ENCODE results near the gene COPZ2.
"Not testable (repeated sequence)": the region's sequence is repeated elsewhere in the genome, so short reads cannot be mapped to it uniquely, and the experiment has no call there.

Gene COPZ2

DNA sequence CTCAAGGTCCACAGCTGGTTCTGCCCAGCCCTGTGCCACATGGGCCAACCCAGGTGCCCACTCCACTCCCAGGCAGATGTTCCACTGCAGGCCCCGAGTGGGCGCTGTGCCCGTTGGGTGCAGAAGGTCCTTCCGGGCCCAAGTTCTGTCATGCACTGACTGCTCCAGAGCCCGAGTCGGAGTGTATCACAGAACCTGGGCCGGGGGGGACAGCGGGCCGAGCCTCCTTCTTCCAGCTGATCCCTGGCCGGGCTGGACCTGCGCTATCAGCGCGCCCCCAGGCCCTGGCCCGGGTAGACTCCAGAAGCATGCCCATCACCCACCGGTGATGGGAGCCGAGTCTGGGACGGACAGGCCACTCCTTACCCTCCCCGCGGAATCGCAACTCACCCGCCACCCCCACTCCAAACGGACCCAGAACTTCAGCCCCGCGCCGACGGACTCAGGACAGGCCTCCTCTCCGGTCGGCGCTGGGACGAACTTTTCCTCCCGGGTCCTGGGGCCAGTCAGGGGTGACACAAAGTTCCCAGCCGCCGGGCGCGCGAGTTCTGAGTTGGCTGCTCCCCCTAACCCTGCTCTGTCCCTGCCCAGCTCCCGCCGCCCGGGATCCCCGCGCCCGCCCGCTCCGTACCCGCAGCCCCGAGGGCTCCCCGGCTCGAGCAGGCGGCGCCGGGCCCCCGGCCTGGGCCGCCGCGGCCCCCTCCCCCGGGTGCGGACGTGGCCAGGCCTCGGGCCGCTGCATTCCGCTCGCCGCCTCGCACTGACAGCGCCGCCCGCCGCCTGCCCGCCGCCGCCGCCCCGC, at the start of gene COPZ2:
Gene COPZ2 (minus strand): TSS at position 762 of the 802 bp plus-strand sequence. CDS start 20 bp downstream, at position 742.
- DNase-seq (ENCODE audit: low read depth), result no peak

- DNase-seq (ENCODE audit: low read depth), result no peak
Observed at GRCh38 chr17:48084932-48085331, 47.3 kb upstream of the COPZ2 start.

DNA sequence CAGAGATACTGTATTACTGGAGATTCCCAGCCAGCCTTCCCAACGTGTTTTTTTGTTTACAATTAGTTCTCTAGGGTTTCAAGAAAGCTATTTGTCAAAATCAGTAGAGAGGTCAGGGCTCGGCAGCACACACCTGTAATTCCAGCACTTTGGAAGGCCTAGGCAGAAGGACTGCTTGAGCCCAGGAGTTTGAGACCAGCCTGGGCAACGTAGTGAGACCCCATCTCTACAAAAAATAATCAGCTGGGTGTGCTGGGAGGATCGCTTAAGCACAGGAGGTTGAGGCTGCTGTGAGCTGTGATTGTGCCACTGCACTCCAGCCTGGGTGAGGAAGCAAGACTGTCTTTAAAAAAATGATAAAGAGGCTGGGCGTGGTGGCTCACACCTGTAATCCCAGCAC, 44.3 kb upstream of the COPZ2 start:
- no peak for DNase-seq (ENCODE audit: low read depth)

GRCh38 chr17:48077152-48077551, 39.6 kb upstream of the COPZ2 start:
- DNase-seq (ENCODE audit: low read depth), result not testable (repeated sequence)

- peak; percentile 72 for DNase-seq (ENCODE audit: low read depth)
Observed at GRCh38 chr17:48074322-48075081, 36.9 kb upstream of the COPZ2 start.

DNA sequence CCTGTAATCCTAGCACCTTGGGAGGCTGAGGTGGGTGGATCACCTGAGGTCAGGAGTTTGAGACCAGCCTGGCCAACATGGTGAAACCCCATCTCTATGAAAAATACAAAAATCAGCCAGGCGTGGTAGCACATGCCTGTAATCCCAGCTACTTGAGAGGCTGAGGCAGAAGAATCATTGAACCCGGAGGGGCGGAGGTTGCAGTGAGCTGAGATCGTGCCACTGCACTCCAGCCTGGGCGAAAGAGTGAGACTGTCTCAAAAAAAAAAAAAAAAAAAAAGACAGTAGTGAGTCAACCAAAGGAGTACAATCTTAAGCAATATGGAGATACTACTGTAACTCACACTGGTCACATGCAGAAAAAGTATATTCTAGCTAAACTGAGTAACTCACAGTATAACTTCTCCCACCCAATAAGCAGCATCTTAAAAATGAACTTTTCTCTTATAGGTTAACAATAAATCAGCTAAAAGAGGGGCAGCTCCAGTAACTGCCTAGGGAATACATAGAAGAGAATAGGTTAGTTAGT, 36.0 kb upstream of the COPZ2 start:
- not testable (repeated sequence) for DNase-seq (ENCODE audit: low read depth)

GRCh38 chr17:48072811-48073210, 35.2 kb upstream of the COPZ2 start:
- not testable (repeated sequence) for DNase-seq (ENCODE audit: low read depth)

- DNase-seq (ENCODE audit: low read depth), result no peak
Observed at GRCh38 chr17:48071654-48072053, 34.1 kb upstream of the COPZ2 start.

DNA sequence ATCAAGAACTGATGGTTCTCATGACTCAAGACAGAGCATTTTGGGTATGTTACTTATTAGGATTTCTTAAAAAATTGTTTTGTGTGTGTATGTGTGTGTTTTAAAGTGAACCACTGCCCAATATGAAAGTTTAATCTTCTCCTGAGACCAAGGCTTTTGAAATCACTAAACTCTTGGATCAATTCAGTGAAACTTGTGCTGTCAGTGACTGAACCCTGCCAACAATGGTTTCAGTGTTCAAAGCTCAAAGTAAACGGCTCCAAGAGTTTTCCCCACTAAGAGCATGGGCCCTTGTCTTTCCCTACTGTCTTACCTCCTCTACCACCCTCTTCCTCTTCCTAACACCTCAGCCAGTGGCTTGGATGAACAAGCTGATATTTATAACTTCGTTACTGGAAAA, 32.6 kb upstream of the COPZ2 start:
- no peak for DNase-seq (ENCODE audit: low read depth)

DNA sequence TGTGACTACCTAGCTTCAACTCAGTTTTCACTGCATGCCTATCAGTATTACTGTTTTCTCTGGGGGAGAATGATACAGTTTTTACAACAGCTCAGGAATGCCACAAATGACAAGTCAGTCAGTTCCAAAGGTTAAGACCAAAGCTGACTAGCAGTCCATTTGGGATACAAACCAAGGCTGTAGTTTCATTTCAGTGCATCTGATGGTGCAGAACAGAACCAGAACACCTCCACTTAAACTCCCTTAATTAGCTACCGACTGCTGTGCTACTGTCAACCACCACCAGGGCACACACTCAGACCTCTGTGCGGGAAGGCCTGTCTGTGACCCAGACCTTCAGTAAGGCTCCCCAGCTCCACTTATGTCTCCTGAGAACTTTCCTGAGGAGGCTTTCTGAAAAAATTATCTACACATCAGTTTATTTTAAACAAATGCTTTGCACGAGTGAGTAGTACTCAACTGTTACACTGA, 30.9 kb upstream of the COPZ2 start:
- no peak for DNase-seq (ENCODE audit: low read depth)

DNA sequence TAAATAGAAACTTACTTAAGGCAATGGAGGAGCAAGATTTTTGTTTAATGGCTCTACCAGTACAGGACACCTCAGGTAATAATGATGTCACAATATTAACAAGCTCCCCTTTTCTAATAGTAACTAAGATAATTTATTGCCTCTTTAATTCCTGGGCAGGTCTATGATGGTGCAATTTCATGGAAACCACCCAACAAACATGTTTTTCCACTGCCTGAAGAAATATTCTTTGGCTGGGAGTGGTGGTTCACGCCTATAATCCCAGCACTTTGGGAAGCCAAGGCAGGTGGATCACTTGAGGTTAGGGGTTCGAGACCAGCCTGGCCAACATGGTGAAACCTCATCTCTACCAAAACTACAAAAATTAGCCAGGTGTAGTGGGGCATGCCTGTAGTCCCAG, 30.2 kb upstream of the COPZ2 start:
- DNase-seq (ENCODE audit: low read depth), result not testable (repeated sequence)

DNA sequence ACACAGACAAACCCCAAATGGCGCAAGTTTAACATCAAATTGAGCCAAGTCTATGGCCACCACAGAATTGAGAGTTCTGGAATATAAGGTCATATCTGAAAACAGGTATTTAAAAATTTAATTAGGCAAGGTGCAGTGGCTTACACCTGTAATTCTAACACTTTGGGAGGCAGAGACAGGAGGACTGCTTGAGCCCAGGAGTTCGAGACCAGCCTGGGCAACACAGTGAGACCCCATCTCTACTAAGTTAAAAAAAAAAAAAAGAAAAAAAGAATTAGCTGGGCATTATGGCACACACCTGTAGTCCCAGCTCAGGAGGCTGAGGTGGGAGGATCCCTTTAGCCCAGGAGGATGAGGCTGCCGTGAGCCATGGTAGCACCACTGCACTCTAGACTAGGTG, 29.6 kb upstream of the COPZ2 start:
- DNase-seq (ENCODE audit: low read depth), result no peak

DNA sequence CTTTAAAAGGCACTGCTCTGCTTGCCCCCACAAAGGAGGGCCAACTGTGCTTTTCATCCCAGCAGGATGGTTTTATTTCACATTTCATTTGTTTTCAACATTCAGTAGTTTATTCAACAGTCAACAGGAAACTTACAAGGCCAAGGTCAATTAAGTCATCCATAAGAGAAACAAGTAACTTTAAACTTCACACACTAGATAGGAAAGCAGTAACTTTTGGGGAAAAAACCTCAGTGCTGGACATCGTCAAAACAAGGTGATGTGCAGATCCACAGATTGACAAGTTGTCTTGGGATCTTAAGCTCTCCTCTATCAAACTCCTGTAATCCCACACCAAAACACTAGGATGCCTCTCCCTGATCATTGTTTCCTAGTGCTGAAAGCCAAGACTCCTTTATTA, 29.1 kb upstream of the COPZ2 start:
- no peak for DNase-seq (ENCODE audit: low read depth)

- DNase-seq (ENCODE audit: low read depth), result no peak
Observed at GRCh38 chr17:48066192-48066591, 28.6 kb upstream of the COPZ2 start.

DNA sequence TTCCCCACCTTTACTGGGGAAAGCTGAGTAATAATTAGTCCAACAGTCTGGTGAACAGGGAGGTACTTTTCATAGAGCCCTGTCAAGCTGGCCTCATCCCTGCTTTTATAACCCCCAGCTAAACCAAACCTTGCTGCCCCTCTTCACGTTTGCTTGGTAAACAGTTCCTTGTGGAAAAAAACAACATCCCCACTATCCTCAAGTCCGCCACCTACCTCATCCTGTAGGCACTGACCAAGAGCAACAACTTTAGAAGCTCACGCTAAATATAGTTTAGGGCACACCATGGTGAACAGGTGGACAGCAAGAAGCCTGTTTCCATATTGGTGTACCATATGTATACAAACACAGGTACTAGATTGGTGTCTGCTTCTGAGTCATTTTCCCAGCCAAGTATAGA, 27.0 kb upstream of the COPZ2 start:
- DNase-seq (ENCODE audit: low read depth), result no peak

- no peak for DNase-seq (ENCODE audit: low read depth)
Observed at GRCh38 chr17:48062273-48062672, 24.7 kb upstream of the COPZ2 start.

GRCh38 chr17:48060249-48060648, 22.7 kb upstream of the COPZ2 start:
- no peak for DNase-seq (ENCODE audit: low read depth)

GRCh38 chr17:48059125-48059668, 21.6 kb upstream of the COPZ2 start:
- DNase-seq (ENCODE audit: low read depth), result no peak

- DNase-seq (ENCODE audit: low read depth), result no peak
Observed at GRCh38 chr17:48058393-48059124, 21.0 kb upstream of the COPZ2 start.

GRCh38 chr17:48057626-48058025, 20.0 kb upstream of the COPZ2 start:
- DNase-seq (ENCODE audit: low read depth), result no peak

GRCh38 chr17:48056879-48057278, 19.3 kb upstream of the COPZ2 start:
- DNase-seq (ENCODE audit: low read depth), result no peak

DNA sequence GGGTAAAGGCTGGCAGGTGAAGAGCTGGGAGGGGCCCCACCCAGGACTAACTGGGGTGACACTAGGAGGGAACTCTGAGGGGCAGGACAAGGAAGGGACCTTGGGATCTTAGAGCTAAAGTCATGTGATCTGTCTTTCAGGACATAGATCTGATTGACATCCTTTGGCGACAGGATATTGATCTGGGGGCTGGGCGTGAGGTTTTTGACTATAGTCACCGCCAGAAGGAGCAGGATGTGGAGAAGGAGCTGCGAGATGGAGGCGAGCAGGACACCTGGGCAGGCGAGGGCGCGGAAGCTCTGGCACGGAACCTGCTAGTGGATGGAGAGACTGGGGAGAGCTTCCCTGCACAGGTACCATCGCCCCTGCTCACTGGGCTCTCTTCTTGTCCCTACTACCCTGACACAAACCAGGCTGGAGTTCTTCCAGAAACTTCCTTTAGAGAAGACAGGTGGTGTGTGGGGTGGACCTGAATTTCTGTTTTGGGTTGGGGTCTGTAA, 18.7 kb upstream of the COPZ2 start:
- no peak for DNase-seq (ENCODE audit: low read depth)

Measured in stimulated activated CD8-positive, alpha-beta memory T cell treated with anti-CD3 and anti-CD28 coated beads, Interleukin-15, amount 100 ng/mL, for 1 hour (primary cell).